B cell (primary cell): ENCODE results near the gene PRR7. TPM values are rescaled to one million over a fixed set of nuclear protein-coding genes. Genes with fewer than 3 reads are reported as not detected.

ENCODE experiments used
- ATAC-seq: fragments of 200-7000 bp; cut with Tn5 transposase; one replicate; pipeline ENCODE4 v1.10.0; 2021; ENCODE audit warnings: low read depth, mild to moderate bottlenecking, moderate number of reproducible peaks, moderate library complexity
- CTCF ChIA-PET: fragments of 350-600 bp; sonication (Branson Sonifier 250); formaldehyde crosslinking; loops from one replicate; lab custom pipeline; 2021; ENCODE audit warnings: antibody characterized with exemption, inconsistent platforms; lab: Charles Lee
- POLR2A ChIA-PET: fragments of 350-600 bp; sonication (Branson Sonifier 250); formaldehyde crosslinking; loops from one replicate; lab custom pipeline; 2021; ENCODE audit warnings: antibody characterized with exemption; lab: Charles Lee
- DNase-seq: peaks from one replicate; pipeline ENCODE4 v3.0.0; 2013
- H2AFZ ChIP-seq: 2 replicates; pipeline ENCODE4 v1.6.1; 2012; ENCODE audit warnings: mild to moderate bottlenecking, low read depth, low read length; ENCODE audit not compliant: insufficient read depth, poor library complexity, severe bottlenecking
- H3K27ac ChIP-seq, 2 donors: 1 replicate in 1 of 2; 2 replicates in 1 of 2; pipeline ENCODE4 v1.5.1; 2012 to 2013; ENCODE audit warnings: low read length in 2 of 2, mild to moderate bottlenecking in 2 of 2, moderate library complexity in 1 of 2
- H3K27me3 ChIP-seq, 4 experiments: fragments of 200-600 bp in 1 of 4; sonication (generic) in 1 of 4; replicated peaks in 1 of 4; 1 replicate in 2 of 4; 2 replicates in 2 of 4; pipeline versions ENCODE4 v1.6.1 to v1.7.0; 2013 to 2016; ENCODE audit warnings: low read length in 3 of 4, mild to moderate bottlenecking in 2 of 4, mixed read lengths in 1 of 4, moderate library complexity in 1 of 4; ENCODE audit not compliant: insufficient read depth in 4 of 4, control insufficient read depth in 3 of 4; ENCODE audit errors: control extremely low read depth in 1 of 4
- H3K36me3 ChIP-seq, 2 experiments: replicated peaks in 1 of 2; 1 replicate in 1 of 2; 2 replicates in 1 of 2; pipeline versions ENCODE4 v1.6.1 to v1.7.1; 2013; ENCODE audit warnings: low read length in 1 of 2; ENCODE audit not compliant: insufficient read depth in 2 of 2, control insufficient read depth in 1 of 2; ENCODE audit errors: control extremely low read depth in 1 of 2, extremely low read depth in 1 of 2
- H3K4me1 ChIP-seq, 2 donors: fragments of 200-600 bp in 1 of 2; sonication (generic) in 1 of 2; 1 replicate in 1 of 2; 2 replicates in 1 of 2; pipeline versions ENCODE4 v1.5.1 to v1.6.1; 2013 to 2017; ENCODE audit warnings: low read length in 2 of 2; ENCODE audit not compliant: control insufficient read depth in 2 of 2, insufficient read depth in 2 of 2
- H3K4me2 ChIP-seq: replicated peaks from 2 replicates; pipeline ENCODE3; 2012; ENCODE audit warnings: mild to moderate bottlenecking, low read depth, low read length; ENCODE audit not compliant: poor library complexity, severe bottlenecking
- H3K4me3 ChIP-seq, 5 experiments: fragments of 200-600 bp in 1 of 5; sonication (generic) in 1 of 5; 1 replicate in 3 of 5; 2 replicates in 2 of 5; pipeline versions ENCODE4 v1.5.1 to v1.7.0; 2011 to 2016; ENCODE audit warnings: low read length in 4 of 5, mild to moderate bottlenecking in 4 of 5, low read depth in 2 of 5, control low read depth in 1 of 5, moderate library complexity in 1 of 5; ENCODE audit not compliant: insufficient read depth in 1 of 5; ENCODE audit errors: control extremely low read depth in 1 of 5, extremely low read depth in 1 of 5
- H3K79me2 ChIP-seq: fragments of 200-600 bp; sonication (generic); one replicate; pipeline ENCODE4 v1.6.0; 2016; ENCODE audit warnings: low read length; ENCODE audit not compliant: control insufficient read depth, insufficient read depth
- H3K9ac ChIP-seq: fragments of 200-600 bp; sonication (generic); 2 replicates; pipeline ENCODE4 v1.6.1; 2017; ENCODE audit warnings: mild to moderate bottlenecking, low read length, moderate library complexity
- H3K9me3 ChIP-seq, 3 donors: one replicate each; pipeline versions ENCODE4 v1.6.1 to v1.7.1; 2013; ENCODE audit warnings: low read length in 2 of 3; ENCODE audit not compliant: control insufficient read depth in 2 of 3, insufficient read depth in 1 of 3; ENCODE audit errors: control extremely low read depth in 1 of 3
- H4K20me1 ChIP-seq: 2 replicates; pipeline ENCODE4 v1.6.0; 2012; ENCODE audit warnings: mild to moderate bottlenecking, low read length; ENCODE audit not compliant: insufficient read depth, control insufficient read depth, poor library complexity, severe bottlenecking
- H3K27ac Mint-ChIP-seq: one replicate; pipeline ENCODE4 v1.8.0; 2021; ENCODE audit warnings: mixed read lengths
- H3K27me3 Mint-ChIP-seq: one replicate; pipeline ENCODE4 v1.8.0; 2021; ENCODE audit warnings: mixed read lengths
- H3K4me1 Mint-ChIP-seq: one replicate; pipeline ENCODE4 v1.8.0; 2021; ENCODE audit warnings: mixed read lengths
- H3K4me3 Mint-ChIP-seq: one replicate; pipeline ENCODE4 v1.8.0; 2021; ENCODE audit warnings: mixed read lengths
- H3K9me3 Mint-ChIP-seq: one replicate; pipeline ENCODE4 v1.8.0; 2022; ENCODE audit warnings: mixed read lengths; ENCODE audit not compliant: insufficient read depth
- CTCF ChIP-seq: fragments of 200-600 bp; IDR thresholded peaks from one replicate; pipeline ENCODE4 v1.8.0; 2022; ENCODE audit warnings: antibody characterized with exemption, mild to moderate bottlenecking
- EZH2 ChIP-seq: IDR thresholded peaks from 2 replicates; pipeline ENCODE4 v1.6.1; 2012; ENCODE audit warnings: borderline replicate concordance, low read depth, mild to moderate bottlenecking, moderate library complexity, low read length; ENCODE audit not compliant: insufficient read depth, poor library complexity, severe bottlenecking
- WGBS: methylation state at CpG from one replicate; pipeline ENCODE4 v1.1.5; 2013; ENCODE audit warnings: missing lambda C conversion rate; ENCODE audit not compliant: insufficient coverage; 5-methylcytosine and 5-hydroxymethylcytosine counted together
- intact Hi-C: fragments of 100-400 bp; cut with micrococcal nuclease; formaldehyde crosslinking; loops from one replicate; pipeline ENCODE4 v1.10.0; 2022
- polyA plus RNA-seq: library from polyadenylated mRNA; depleted of rRNA; stranded (reverse); fragments of >200 nt; gene quantifications from 2 replicates; pipeline ENCODE4 v1.2.3, GENCODE V29; 2012
- total RNA-seq, 2 donors: library from RNA; stranded (reverse); fragments of 120-200 nt in 1 of 2; gene quantifications; 1 replicate in 1 of 2; 2 replicates in 1 of 2; pipeline versions ENCODE4 v1.2.3 to v1.2.4, GENCODE V29; 2013 to 2022

Gene PRR7
- total and polyA plus RNA-seq, 2 donors (not counting 1 experiment from before 2014, with no cell fraction given), result 4.8 to 84.4 TPM

GRCh38 chr5:177442066-177442826 lies 4.4 kb upstream of the PRR7 start:
- Histone ChIP-seq H3K9me3 (no peaks in the 10 kb centered on the region), H4K20me1 (peaks cover 76% of the 10 kb centered on the region), H3K79me2 (peaks cover 10% of the 10 kb centered on the region), H3K27ac (no peak overlapping the region), H3K4me3 (no peak overlapping the region), H3K9ac (no peak overlapping the region), H3K27me3 (no peaks in the 10 kb centered on the region), H3K36me3 (peaks cover 4 to 56% of the 10 kb centered on the region in 2 experiments), H2AFZ (no peak overlapping the region), H3K4me2 (no peak overlapping the region), H3K4me1 (peaks cover 20 to 26% of the 10 kb centered on the region in 2 donors)
- Mint-ChIP-seq H3K9me3 (no peaks in the 10 kb centered on the region), H3K27me3 (no peaks in the 10 kb centered on the region), H3K27ac (no peak overlapping the region), H3K4me3 (no peak overlapping the region), H3K4me1 (peaks cover 38% of the 10 kb centered on the region)
- intact Hi-C loops, result no loop called here
- DNase-seq, result no peak
- ChIA-PET POLR2A (interaction anchor here (10.8 kb wide), 1 partner anchor 11 kb away, joined by 103 read pairs; no protein-coding TSS in a partner anchor), CTCF (interaction anchor here (1.1 to 21.3 kb wide), 4 partner anchors 13 to 433 kb away, joined by 3 to 628 read pairs (median 102); partner anchors contain the start of genes F12, GRK6 and PFN3)
- TF ChIP-seq CTCF (no peak), EZH2 (no peak)
- no peak for ATAC-seq
- 94% methylated on average over 17 of the region's 20 CpGs for whole genome bisulfite sequencing
